OCI-LY3 (cell line): Measurements from ENCODE around the gene KAT8.

Experiments used
- CTCF ChIP-seq: fragments of 200-600, 300-600 bp; sonication (generic); IDR thresholded peaks from 2 replicates; pipeline ENCODE4 v1.5.1; 2014; ENCODE audit warnings: antibody characterized with exemption, low read length, low read depth
- EZH2phosphoT487 ChIP-seq: fragments of 200-600 bp; shearing (Covaris generic); IDR thresholded peaks from 2 replicates; pipeline ENCODE4 v1.6.1; 2018; ENCODE audit warnings: antibody characterized with exemption, mixed run types, low read depth

- TF ChIP-seq CTCF (no peak), EZH2phosphoT487 (no peak)
Measured at GRCh38 chr16:31145398-31145990, 28.0 kb downstream of the KAT8 start.
